Muscle of leg (tissue), 16 donors: ENCODE results near the gene SLC25A29. TPM values are rescaled to one million over a fixed set of nuclear protein-coding genes. Genes with fewer than 3 reads are reported as not detected.

Experiments used
- DNase-seq: peaks from one replicate; pipeline ENCODE4 v3.0.0; 2013
- H3K27ac ChIP-seq: one replicate; pipeline ENCODE4 v1.5.1; 2013; ENCODE audit warnings: mild to moderate bottlenecking, low read length, control low read depth
- H3K27me3 ChIP-seq: one replicate; pipeline ENCODE4 v1.6.1; 2013; ENCODE audit warnings: low read length; ENCODE audit not compliant: control insufficient read depth, insufficient read depth
- H3K36me3 ChIP-seq: one replicate; pipeline ENCODE4 v1.6.1; 2013; ENCODE audit warnings: low read length; ENCODE audit not compliant: control insufficient read depth, insufficient read depth
- H3K4me1 ChIP-seq: one replicate; pipeline ENCODE4 v1.6.1; 2013; ENCODE audit warnings: low read length; ENCODE audit not compliant: control insufficient read depth, insufficient read depth
- H3K4me3 ChIP-seq: one replicate; pipeline ENCODE4 v1.5.1; 2013; ENCODE audit warnings: low read length, control low read depth
- H3K9me3 ChIP-seq: replicated peaks from 2 replicates; pipeline ENCODE4 v1.6.1; 2013; ENCODE audit warnings: low read depth, low read length; ENCODE audit not compliant: control insufficient read depth
- WGBS: methylation state at CpG from one replicate; pipeline ENCODE4 v1.1.5; 2013; ENCODE audit warnings: missing lambda C conversion rate; ENCODE audit not compliant: insufficient coverage; 5-methylcytosine and 5-hydroxymethylcytosine counted together
- long read RNA-seq, 11 donors: transcript quantifications; one replicate each; lab custom pipeline, GENCODE V29; 2026
- polyA plus RNA-seq, 8 donors: library from polyadenylated mRNA; unstranded; fragments of 120-200 nt; gene quantifications; one replicate each; pipeline versions ENCODE4 v1.2.1 to v1.2.3, GENCODE V29; 2013; ENCODE audit warnings: inconsistent platforms in 1 of 8, low replicate concordance in 1 of 8; ENCODE audit not compliant: insufficient read length in 8 of 8, insufficient read depth in 1 of 8
- total RNA-seq: library from RNA; stranded (reverse); fragments of 120-200 nt; gene quantifications from one replicate; pipeline ENCODE4 v1.2.4, GENCODE V29; 2013

The SLC25A29 gene, protein sequence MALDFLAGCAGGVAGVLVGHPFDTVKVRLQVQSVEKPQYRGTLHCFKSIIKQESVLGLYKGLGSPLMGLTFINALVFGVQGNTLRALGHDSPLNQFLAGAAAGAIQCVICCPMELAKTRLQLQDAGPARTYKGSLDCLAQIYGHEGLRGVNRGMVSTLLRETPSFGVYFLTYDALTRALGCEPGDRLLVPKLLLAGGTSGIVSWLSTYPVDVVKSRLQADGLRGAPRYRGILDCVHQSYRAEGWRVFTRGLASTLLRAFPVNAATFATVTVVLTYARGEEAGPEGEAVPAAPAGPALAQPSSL
- 21.4 TPM for total RNA-seq
- polyA plus RNA-seq: 10 to 100 TPM; 16.0 to 49.0 (median 30.7) TPM
- long read RNA-seq, donor 1, full-length matches to known transcripts: 4 of 4 reads
- long read RNA-seq, donor 1, partial matches to known transcripts: 0 of 4 reads
- long read RNA-seq, donor 1, other reads (novel, unspliced or antisense): 0 of 4 reads
- long read RNA-seq, donor 2, partial matches to known transcripts: 0 of 1 reads
- long read RNA-seq, donor 2, other reads (novel, unspliced or antisense): 0 of 1 reads
- long read RNA-seq, donor 3, full-length matches to known transcripts: 12 of 12 reads
- long read RNA-seq, donor 3, partial matches to known transcripts: 0 of 12 reads
- long read RNA-seq, donor 3, other reads (novel, unspliced or antisense): 0 of 12 reads
- long read RNA-seq, donor 4, full-length matches to known transcripts: 8 of 8 reads
- long read RNA-seq, donor 4, partial matches to known transcripts: 0 of 8 reads
- long read RNA-seq, donor 4, other reads (novel, unspliced or antisense): 0 of 8 reads
- long read RNA-seq, donor 5, full-length matches to known transcripts: 12 of 12 reads
- long read RNA-seq, donor 5, partial matches to known transcripts: 0 of 12 reads
- long read RNA-seq, donor 5, other reads (novel, unspliced or antisense): 0 of 12 reads
- long read RNA-seq, donor 6, full-length matches to known transcripts: 21 of 21 reads
- long read RNA-seq, donor 6, partial matches to known transcripts: 0 of 21 reads
- long read RNA-seq, donor 6, other reads (novel, unspliced or antisense): 0 of 21 reads
- long read RNA-seq, donor 7, full-length matches to known transcripts: 4 of 4 reads
- long read RNA-seq, donor 7, partial matches to known transcripts: 0 of 4 reads
- long read RNA-seq, donor 7, other reads (novel, unspliced or antisense): 0 of 4 reads
- long read RNA-seq, donor 8, partial matches to known transcripts: 0 of 3 reads
- long read RNA-seq, donor 8, other reads (novel, unspliced or antisense): 0 of 3 reads
- long read RNA-seq, donor 9, partial matches to known transcripts: 0 of 6 reads
- long read RNA-seq, donor 9, other reads (novel, unspliced or antisense): 0 of 6 reads
- long read RNA-seq, donor 10, full-length matches to known transcripts: 18 of 18 reads
- long read RNA-seq, donor 10, partial matches to known transcripts: 0 of 18 reads
- long read RNA-seq, donor 10, other reads (novel, unspliced or antisense): 0 of 18 reads
- long read RNA-seq, donor 11, partial matches to known transcripts: 0 of 3 reads
- long read RNA-seq, donor 11, other reads (novel, unspliced or antisense): 0 of 3 reads

DNA sequence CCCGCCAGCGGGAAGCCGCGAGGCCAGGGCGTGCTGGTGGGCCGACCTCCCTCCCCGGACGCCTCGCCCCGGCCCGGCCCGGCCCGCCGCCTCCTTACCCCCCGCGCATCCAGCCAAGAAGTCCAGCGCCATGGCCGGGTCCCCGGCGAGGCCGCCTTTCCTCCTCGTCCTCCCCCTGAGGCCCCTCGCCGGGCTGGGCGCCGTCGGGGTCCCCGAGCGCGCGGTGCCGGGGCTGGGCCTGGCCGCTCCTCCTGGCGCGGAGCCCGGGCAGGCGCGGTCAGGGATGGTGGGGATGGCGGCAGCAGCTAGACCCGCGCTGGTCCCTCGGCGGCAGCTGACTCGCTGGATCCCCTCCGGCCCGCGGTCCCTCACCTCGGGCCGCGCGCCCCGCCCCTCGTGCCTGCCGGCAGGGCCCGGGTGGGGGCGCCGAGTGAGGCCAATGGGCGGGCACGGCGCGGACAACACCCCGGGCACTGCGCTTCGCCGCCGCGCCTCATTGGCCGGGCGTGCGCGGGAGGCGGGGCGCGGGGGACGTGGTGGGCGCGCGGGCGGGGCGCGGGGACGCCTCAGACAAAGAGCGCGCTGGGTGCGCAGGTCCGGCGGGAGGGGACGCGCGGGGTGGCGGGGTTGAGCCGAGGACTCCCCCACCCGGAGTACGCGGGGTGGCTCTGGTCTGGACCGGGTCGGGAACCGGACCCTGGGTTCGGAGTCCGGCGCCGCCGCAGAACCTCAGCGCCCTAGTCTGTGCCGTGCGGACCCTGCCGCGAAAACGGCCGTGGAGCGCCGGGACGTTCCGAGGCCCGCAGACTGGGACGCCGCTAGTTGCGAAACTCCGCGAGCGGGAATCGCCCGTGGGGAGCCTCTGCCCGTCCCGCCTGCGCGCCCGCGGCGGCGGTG, at the start of gene SLC25A29:
SLC25A29 (minus strand) TSS at position 344 of the 897 bp plus-strand sequence; CDS start at position 132, 212 bp downstream.
- Histone ChIP-seq H3K4me1 (peaks cover 38% of the 10 kb centered on the region), H3K27me3 (peaks cover 13% of the 10 kb centered on the region), H3K9me3 (no peaks in the 10 kb centered on the region), H3K36me3 (no peaks in the 10 kb centered on the region), H3K4me3 (peak within 1 kb of the TSS; percentile 70), H3K27ac (peak within 1 kb of the TSS; percentile 74)
- peak; percentile 96 for DNase-seq
- under 1% methylated on average over 125 of the region's 131 CpGs for WGBS

DNA sequence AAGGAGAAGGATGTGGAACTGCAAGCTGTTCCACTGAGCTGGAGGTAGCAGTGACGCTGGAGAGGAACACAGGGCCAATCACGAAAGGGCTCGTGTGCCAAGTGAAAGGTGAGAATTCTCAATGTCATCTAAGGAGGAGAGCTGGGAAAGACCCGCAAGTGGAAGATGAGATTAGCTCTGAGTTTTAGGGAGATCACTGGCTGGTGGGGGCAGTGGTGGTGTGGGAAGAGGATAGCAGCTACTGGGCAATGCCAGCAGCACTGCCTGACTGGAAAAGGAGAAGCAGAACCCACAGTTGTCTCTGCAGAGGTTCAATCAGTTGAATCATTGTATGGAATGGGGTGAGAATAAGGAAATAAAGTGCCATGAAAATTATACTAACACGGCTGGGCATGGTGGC, 44.7 kb upstream of the SLC25A29 start:
- Histone ChIP-seq H3K36me3 (peaks cover 58% of the 10 kb centered on the region), H3K27ac (no peak overlapping the region), H3K4me3 (no peak overlapping the region), H3K9me3 (no peaks in the 10 kb centered on the region), H3K4me1 (no peaks in the 10 kb centered on the region), H3K27me3 (no peaks in the 10 kb centered on the region)
- 86% methylated on average over 5 of the region's 5 CpGs for WGBS
- no peak for DNase-seq

DNA sequence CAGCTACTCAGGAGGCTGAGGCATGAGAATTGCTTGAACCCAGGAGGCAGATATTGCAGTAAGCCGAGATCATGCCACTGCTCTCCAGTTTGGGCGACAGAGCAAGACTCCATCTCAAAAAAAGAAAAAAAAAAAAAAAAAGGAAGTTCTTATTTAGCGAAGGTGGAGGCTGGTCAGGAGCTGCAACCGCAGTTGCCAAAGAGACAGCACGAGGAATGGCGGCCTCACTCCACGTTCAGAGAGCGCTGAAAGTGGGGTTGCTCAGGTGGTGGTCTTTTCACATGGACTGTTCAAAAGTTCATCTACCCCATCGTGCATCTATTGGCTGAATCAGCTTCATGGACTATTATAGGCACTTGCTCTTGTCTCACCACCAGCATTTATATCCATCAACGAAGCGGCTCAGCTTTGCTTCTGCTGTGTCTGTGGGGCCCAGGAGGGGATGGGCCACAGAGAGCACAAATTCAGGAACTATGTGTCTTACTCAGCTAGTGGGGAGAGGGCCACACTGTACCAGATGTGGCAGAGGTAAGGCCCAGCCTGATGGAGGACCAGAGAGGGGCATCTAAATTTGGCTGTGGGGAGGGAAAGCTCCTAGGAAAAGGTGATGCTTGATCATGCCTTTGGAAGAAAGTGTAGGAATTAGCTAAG, 44.2 kb upstream of the SLC25A29 start:
- DNase-seq: no peak
- no peak overlapping the region for H3K27ac ChIP-seq
- WGBS: no CpG with 5 or more reads among the region's 11 CpGs
- H3K36me3 ChIP-seq: peaks cover 56% of the 10 kb centered on the region
- no peaks in the 10 kb centered on the region for H3K9me3 ChIP-seq
- no peak overlapping the region for H3K4me3 ChIP-seq
- H3K4me1 ChIP-seq: no peaks in the 10 kb centered on the region
- no peaks in the 10 kb centered on the region for H3K27me3 ChIP-seq

DNA sequence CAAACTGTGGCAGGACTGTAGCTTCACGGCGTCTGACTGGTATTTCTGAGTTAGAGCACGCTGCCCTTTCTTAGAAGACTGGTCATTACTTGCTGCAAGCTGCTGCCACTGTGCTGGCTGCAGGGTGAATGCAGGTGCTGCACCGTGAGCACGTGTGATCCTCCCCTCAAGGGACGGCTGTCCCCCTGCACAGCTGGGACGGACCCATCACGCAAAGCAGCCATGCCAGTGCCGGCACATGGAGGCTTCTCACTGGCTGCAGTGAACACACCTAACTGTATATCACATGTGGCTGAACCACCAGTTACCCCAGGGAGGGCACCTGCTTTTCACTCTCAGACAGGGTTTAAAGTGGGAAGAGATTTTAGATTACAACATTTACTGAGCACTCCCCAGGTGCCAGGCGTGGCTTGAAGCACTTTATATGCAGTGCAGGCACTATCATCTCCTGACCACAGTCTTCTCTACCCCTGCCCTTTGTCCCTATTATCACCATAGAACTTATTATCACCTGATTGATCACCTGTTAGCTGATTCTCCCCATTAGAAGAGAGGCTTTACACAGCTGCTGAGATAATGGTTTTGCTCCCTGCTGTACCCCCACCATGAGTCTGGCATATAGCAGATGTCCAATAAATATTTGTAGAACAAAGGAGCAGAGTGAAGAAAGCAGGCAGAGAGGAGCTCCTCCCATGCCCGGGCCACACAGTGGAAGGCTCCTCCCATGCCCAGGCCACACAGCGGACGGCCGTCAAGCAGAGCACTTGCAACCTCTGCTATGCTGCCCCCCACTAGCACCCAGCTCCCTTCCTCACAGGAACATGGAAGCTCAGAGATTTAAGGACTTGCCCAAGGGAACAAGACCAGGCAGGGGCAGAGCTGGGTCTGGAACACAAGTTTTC, 42.8 kb upstream of the SLC25A29 start:
- Histone ChIP-seq H3K9me3 (no peaks in the 10 kb centered on the region), H3K36me3 (peaks cover 48% of the 10 kb centered on the region), H3K27me3 (no peaks in the 10 kb centered on the region), H3K27ac (no peak overlapping the region), H3K4me1 (no peaks in the 10 kb centered on the region), H3K4me3 (no peak overlapping the region)
- no peak for DNase-seq
- WGBS: 81% methylated on average over 13 of the region's 14 CpGs

DNA sequence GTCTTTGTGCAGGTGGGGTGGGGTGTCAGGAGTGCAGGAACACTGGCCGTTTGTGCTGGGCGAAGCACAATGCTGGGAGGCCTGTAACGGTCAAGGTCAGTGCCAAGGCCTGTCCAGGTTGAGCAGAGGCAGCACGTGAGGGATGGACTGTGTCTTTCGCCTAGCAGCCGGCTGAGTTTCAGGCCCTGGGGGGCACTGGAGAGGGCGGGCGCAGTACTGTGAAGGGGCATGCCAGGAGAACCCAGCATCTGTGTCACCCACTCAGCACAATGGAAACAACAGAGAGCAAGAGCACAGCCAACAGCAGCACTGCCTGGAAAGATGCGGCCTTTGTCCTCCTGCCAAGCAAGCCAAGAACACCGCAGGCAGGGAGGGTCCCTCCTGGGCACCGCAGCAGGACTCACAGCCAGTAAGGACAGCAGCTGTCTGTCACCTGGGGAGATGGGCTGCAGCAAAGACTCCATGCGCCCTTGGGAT, 42.0 kb upstream of the SLC25A29 start:
- Histone ChIP-seq H3K27me3 (no peaks in the 10 kb centered on the region), H3K4me3 (no peak overlapping the region), H3K36me3 (peaks cover 41% of the 10 kb centered on the region), H3K27ac (no peak overlapping the region), H3K9me3 (no peaks in the 10 kb centered on the region), H3K4me1 (no peaks in the 10 kb centered on the region)
- no peak for DNase-seq
- WGBS: 92% methylated on average over 12 of the region's 12 CpGs

DNA sequence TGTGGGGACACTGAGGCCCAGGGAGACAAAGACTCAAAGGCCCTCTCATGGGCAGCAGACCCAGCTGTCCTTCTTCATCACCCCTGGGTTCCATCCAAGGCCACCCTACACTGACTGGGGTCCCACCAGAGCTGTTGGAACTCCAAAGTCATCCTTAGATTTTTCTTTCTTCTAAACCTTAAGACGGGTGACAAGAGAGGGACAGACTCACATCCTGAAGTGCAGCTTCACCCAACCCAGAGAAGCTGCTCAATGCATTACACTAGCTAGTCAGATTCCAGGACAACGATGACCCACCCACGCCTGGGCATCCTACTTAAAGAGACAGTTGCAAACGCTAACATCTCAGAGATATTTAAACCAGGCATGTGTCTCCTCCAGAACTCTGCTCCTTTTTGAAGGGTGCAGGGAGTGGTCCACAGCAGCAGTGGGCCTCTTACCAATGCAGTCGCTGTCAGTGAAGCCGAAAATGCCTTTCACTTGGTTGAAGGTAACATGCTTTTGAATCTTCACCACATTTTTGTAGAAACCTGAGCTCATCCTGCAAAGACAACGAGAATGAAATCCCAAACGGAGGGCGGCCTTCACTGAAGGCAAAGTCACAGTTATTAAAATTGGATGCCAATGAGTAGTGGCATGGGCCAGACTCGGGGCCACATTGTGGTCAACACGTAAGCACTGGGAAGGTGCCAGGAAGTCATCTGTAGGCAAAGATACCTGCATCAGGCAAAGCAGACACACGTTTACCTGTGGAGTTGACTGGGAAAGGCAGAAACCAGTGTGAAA, 40.3 kb upstream of the SLC25A29 start:
- Histone ChIP-seq H3K4me3 (no peak overlapping the region), H3K36me3 (peaks cover 47% of the 10 kb centered on the region), H3K9me3 (no peaks in the 10 kb centered on the region), H3K27me3 (no peaks in the 10 kb centered on the region), H3K4me1 (peaks cover 7% of the 10 kb centered on the region), H3K27ac (no peak overlapping the region)
- WGBS: 87% methylated on average over 12 of the region's 12 CpGs
- no peak for DNase-seq

DNA sequence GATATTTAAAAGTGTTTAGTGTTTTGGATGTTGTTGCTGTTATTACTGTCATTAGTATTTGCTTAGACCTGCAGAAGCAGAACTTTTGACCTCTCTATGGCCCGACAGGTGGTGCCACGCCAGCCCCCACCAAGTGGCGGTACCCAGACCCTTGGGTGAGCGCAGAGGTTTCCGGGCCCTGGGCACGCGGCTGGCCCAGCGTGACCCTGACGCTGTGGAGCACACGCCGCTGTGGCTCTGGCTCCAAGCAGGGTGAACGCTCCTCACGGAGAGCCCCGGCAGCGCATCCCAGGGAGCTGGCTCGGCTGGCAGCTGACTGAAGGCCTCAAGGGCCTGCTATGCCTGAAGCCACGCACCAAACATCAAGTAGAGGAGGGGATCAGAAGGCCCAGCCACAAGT, 39.5 kb upstream of the SLC25A29 start:
- no peak for DNase-seq
- 97% methylated on average over 17 of the region's 17 CpGs for WGBS
- no peak overlapping the region for H3K4me3 ChIP-seq
- H3K27ac ChIP-seq: no peak overlapping the region
- H3K4me1 ChIP-seq: peaks cover 11% of the 10 kb centered on the region
- H3K9me3 ChIP-seq: no peaks in the 10 kb centered on the region
- H3K36me3 ChIP-seq: peaks cover 41% of the 10 kb centered on the region
- H3K27me3 ChIP-seq: no peaks in the 10 kb centered on the region
